Right lobe of liver (tissue), 6 donors: ENCODE data around the gene IBSP. TPM values are rescaled to one million over a fixed set of nuclear protein-coding genes. Genes with fewer than 3 reads are reported as not detected.

ENCODE experiments used
- ATAC-seq, 4 donors: fragments of 200-7000 bp; cut with Tn5 transposase; one replicate each; pipeline ENCODE4 v1.9.1; 2020; ENCODE audit warnings: mild to moderate bottlenecking in 4 of 4, moderate library complexity in 4 of 4
- DNase-seq, 3 donors: peaks; one replicate each; pipeline ENCODE4 v3.0.0-alpha.2; 2020
- H3K27ac ChIP-seq, 3 donors: fragments of 200-600 bp; one replicate each; pipeline ENCODE4 v1.8.0; 2022
- H3K27me3 ChIP-seq, 2 donors: fragments of 200-600 bp; one replicate each; pipeline ENCODE4 v1.8.0; 2022
- H3K36me3 ChIP-seq, 4 donors: fragments of 200-600 bp; sonication (generic) in 1 of 4; one replicate each; pipeline versions ENCODE4 v1.5.1 to v1.8.0; 2017 to 2022; ENCODE audit warnings: control low read depth in 1 of 4
- H3K4me1 ChIP-seq, 4 donors: fragments of 200-600 bp; sonication (generic) in 1 of 4; one replicate each; pipeline versions ENCODE4 v1.5.1 to v1.8.0; 2017 to 2022; ENCODE audit warnings: control low read depth in 1 of 4
- H3K4me3 ChIP-seq, 3 donors: fragments of 200-600 bp; one replicate each; pipeline ENCODE4 v1.8.0; 2022
- H3K9me3 ChIP-seq, 4 donors: fragments of 200-600 bp; sonication (generic) in 1 of 4; one replicate each; pipeline versions ENCODE4 v1.5.1 to v1.8.0; 2017 to 2022; ENCODE audit warnings: control low read depth in 1 of 4
- POLR2A ChIP-seq: fragments of 450-650 bp; IDR thresholded peaks from one replicate; pipeline ENCODE4 v1.6.1; 2017; ENCODE audit warnings: antibody characterized with exemption, mild to moderate bottlenecking
- WGBS: methylation state at CpG from one replicate; pipeline ENCODE4 v1.1.6; 2018; ENCODE audit warnings: low coverage, low lambda C conversion rate; ENCODE audit not compliant: insufficient coverage; ENCODE audit errors: missing lambda C conversion rate; 5-methylcytosine and 5-hydroxymethylcytosine counted together
- intact Hi-C, 2 donors: fragments of 100-400 bp; cut with DNase I; formaldehyde crosslinking; loops; one replicate each; pipeline versions ENCODE4 v1.11.2 to v1.14.1; 2022
- long read RNA-seq: library from polyadenylated mRNA; unstranded; transcript quantifications from one replicate; pipeline ENCODE4 v2.0.0, GENCODE V29; 2019
- total RNA-seq, 6 experiments: library from RNA; depleted of rRNA in 2 of 6; stranded (reverse); fragments of >200 nt in 2 of 6; fragmentation: NEBNext Ultra II Directional in 3 of 6; extraction: Animal tissue kit (Norgen Biotek cat#: 25700) in 3 of 6; gene quantifications; one replicate each; pipeline versions ENCODE4 v1.1.0 to v1.2.4, GENCODE V29; 2016 to 2023
- TF ChIP-seq, protein P1 (sequence below), 4 donors: fragments of 200-600 bp in 3 of 4; fragments of 450-650 bp in 1 of 4; IDR thresholded peaks; one replicate each; pipeline versions ENCODE4 v1.5.1 to v1.8.0; 2016 to 2022; ENCODE audit warnings: antibody characterized with exemption in 4 of 4, mild to moderate bottlenecking in 2 of 4
- donor health status: DM: no; HTN: yes; CAD: no.
- donor health status: DM: no; HTN: no; CAD: no.
- donor health status: DM: no; HTN: no; CAD: no.
- donor health status: DM: no; HTN: yes; CAD: no.
- donor health status: DM: no; HTN: yes; CAD: no.

IBSP gene
- not detected for total RNA-seq
- long read RNA-seq: 0 reads

- TF ChIP-seq, protein P1, sequence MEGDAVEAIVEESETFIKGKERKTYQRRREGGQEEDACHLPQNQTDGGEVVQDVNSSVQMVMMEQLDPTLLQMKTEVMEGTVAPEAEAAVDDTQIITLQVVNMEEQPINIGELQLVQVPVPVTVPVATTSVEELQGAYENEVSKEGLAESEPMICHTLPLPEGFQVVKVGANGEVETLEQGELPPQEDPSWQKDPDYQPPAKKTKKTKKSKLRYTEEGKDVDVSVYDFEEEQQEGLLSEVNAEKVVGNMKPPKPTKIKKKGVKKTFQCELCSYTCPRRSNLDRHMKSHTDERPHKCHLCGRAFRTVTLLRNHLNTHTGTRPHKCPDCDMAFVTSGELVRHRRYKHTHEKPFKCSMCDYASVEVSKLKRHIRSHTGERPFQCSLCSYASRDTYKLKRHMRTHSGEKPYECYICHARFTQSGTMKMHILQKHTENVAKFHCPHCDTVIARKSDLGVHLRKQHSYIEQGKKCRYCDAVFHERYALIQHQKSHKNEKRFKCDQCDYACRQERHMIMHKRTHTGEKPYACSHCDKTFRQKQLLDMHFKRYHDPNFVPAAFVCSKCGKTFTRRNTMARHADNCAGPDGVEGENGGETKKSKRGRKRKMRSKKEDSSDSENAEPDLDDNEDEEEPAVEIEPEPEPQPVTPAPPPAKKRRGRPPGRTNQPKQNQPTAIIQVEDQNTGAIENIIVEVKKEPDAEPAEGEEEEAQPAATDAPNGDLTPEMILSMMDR (IDR thresholded peaks at IDR 0.05): no peak
- TF ChIP-seq POLR2A: no peak
- H3K36me3 ChIP-seq: no peaks in the 10 kb centered on the region
- H3K27ac ChIP-seq: no peak within 1 kb of the TSS
- ATAC-seq: no peak
- no peak within 1 kb of the TSS for H3K4me3 ChIP-seq
- 50% methylated on average over 4 of the region's 4 CpGs for WGBS
- no peaks in the 10 kb centered on the region for H3K27me3 ChIP-seq
- DNase-seq: no peak
- intact Hi-C loops: no loop called here
- H3K4me1 ChIP-seq: no peaks in the 10 kb centered on the region
- no peaks in the 10 kb centered on the region for H3K9me3 ChIP-seq
Observed at GRCh38 chr4:87799301-87800113, at the start of gene IBSP. TSS of gene IBSP (plus strand) at chr4:87799554. CDS start at chr4:87802362, 2,808 bp downstream.

DNA sequence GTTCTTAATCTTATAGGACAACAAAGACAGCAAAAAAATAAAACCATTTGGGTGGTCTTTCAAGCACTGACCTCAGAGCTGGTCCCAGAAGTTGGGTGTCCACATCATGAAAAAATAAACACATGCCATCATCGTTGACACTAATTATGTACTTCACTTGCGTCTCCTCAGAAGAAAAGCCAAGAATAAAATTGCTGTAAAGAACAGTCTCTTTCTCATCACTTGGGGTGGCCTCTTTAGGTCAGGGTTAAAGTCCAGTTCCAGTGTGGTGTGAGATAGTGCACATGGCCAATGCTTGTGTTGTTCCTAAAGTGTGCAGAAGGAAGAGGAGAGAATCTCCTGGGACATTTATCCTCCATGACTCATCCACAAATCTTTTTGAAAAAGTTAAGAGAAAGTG, 49.5 kb upstream of the IBSP start:
- ATAC-seq (no peak), DNase-seq (no peak)
- no peak overlapping the region for H3K4me3 ChIP-seq
- intact Hi-C loops: no loop called here
- TF ChIP-seq, protein P1 (IDR thresholded peaks at IDR 0.05): no peak
- no peak for TF ChIP-seq POLR2A
- 81% methylated on average over 2 of the region's 2 CpGs for WGBS
- H3K36me3 ChIP-seq: no peaks in the 10 kb centered on the region
- H3K27ac ChIP-seq: no peak overlapping the region
- no peaks in the 10 kb centered on the region for H3K9me3 ChIP-seq
- no peaks in the 10 kb centered on the region for H3K27me3 ChIP-seq
- no peaks in the 10 kb centered on the region for H3K4me1 ChIP-seq

DNA sequence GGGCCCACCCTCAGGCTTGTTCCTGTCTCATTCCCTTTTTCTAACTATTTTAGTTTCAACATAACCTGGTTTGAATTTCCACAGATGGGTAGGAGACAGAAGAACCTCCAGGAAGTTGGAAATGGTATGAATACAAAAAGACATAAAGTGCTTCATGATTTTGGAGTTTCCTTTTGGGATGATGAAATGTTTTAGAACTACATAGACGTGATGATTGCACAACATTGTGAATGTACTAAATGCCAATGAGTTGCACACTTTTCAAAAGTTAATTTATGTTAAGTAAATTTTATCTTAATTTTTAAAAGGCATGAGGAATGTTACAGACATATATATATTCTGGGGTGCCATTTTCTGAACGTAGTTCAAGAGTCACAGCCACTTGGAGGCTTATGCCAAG, 41.1 kb upstream of the IBSP start:
- H3K27me3 ChIP-seq: no peaks in the 10 kb centered on the region
- TF ChIP-seq, protein P1 (IDR thresholded peaks at IDR 0.05): no peak
- no peak for TF ChIP-seq POLR2A
- no peak overlapping the region for H3K4me3 ChIP-seq
- intact Hi-C loops: no loop called here
- DNase-seq: no peak
- H3K36me3 ChIP-seq: no peaks in the 10 kb centered on the region
- no peak overlapping the region for H3K27ac ChIP-seq
- no peaks in the 10 kb centered on the region for H3K4me1 ChIP-seq
- ATAC-seq: no peak
- 23% methylated on average over 2 of the region's 2 CpGs for WGBS
- no peaks in the 10 kb centered on the region for H3K9me3 ChIP-seq

DNA sequence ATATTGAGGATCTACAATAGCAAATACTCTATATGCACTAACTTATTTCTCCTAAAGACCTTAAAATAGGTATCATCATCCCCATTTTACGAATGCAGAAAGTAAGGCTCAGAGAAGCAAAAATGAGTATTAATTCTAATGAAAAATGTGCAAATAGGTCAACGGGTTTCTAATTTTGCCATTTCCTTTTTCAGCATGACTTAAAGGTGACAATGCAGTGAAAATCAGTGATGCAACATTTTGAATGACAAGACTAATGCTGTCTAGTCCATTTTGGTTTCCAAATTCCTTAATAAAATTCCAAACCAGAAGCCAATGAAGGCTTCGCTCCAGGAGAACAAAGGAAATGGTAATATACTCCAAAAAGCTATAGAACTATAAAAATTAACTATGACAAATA, 37.0 kb upstream of the IBSP start:
- no peaks in the 10 kb centered on the region for H3K27me3 ChIP-seq
- ATAC-seq: no peak
- no peaks in the 10 kb centered on the region for H3K4me1 ChIP-seq
- TF ChIP-seq, protein P1 (IDR thresholded peaks at IDR 0.05): no peak
- no peak for TF ChIP-seq POLR2A
- intact Hi-C loops: no loop called here
- DNase-seq: no peak
- 69% methylated on average over 3 of the region's 3 CpGs for WGBS
- no peaks in the 10 kb centered on the region for H3K9me3 ChIP-seq
- H3K27ac ChIP-seq: no peak overlapping the region
- no peaks in the 10 kb centered on the region for H3K36me3 ChIP-seq
- H3K4me3 ChIP-seq: no peak overlapping the region
